ENCODE data around the gene OVCH1.
"Not testable (repeated sequence)": the region's sequence is repeated elsewhere in the genome, so short reads cannot be mapped to it uniquely, and the experiment has no call there.

OVCH1 gene

DNA sequence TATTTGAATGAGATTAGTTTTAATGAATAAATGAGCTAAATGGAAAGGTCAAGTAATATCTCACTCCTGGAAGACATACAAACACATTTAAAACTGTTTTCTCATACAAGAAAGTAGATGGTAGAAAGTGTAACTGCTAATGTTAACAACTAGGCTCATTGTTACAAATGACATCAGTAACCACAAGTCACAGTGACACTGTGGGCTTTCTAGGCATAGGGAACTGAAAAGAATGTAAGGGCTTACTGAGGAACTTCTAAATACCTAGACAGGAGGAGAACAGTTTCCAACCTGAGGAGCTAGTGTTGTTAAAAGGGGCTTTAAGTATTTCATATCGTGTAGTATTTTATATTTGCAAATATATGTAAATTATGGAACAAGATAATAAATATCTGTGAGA lies 99.0 kb downstream of the OVCH1 start:
- TF ChIP-seq, protein P1, sequence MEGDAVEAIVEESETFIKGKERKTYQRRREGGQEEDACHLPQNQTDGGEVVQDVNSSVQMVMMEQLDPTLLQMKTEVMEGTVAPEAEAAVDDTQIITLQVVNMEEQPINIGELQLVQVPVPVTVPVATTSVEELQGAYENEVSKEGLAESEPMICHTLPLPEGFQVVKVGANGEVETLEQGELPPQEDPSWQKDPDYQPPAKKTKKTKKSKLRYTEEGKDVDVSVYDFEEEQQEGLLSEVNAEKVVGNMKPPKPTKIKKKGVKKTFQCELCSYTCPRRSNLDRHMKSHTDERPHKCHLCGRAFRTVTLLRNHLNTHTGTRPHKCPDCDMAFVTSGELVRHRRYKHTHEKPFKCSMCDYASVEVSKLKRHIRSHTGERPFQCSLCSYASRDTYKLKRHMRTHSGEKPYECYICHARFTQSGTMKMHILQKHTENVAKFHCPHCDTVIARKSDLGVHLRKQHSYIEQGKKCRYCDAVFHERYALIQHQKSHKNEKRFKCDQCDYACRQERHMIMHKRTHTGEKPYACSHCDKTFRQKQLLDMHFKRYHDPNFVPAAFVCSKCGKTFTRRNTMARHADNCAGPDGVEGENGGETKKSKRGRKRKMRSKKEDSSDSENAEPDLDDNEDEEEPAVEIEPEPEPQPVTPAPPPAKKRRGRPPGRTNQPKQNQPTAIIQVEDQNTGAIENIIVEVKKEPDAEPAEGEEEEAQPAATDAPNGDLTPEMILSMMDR (IDR thresholded peaks at IDR 0.05), result no peak

GRCh38 chr12:29396774-29397173 lies 100.7 kb downstream of the OVCH1 start:
- Histone ChIP-seq H3K4me3 (ENCODE audit: low read depth in 1 of 2, low read length in 1 of 2) (no peak overlapping the region), H3K36me3 (no peaks in the 10 kb centered on the region), H3K27me3 (peaks cover 21% of the 10 kb centered on the region), H3K4me1 (ENCODE audit: control insufficient read depth in 1 of 2, insufficient read depth in 1 of 2, low read depth in 1 of 2, low read length in 1 of 2) (peaks cover 0 to under 1% of the 10 kb centered on the region in 2 experiments), H3K9me3 (no peaks in the 10 kb centered on the region), H3K27ac (no peak overlapping the region)
- TF ChIP-seq, protein P1 (IDR thresholded peaks at IDR 0.05), result no peak

More for the DNA sequence above, 99.0 kb downstream of the OVCH1 start:
- Histone ChIP-seq H3K27me3 (peaks cover 36% of the 10 kb centered on the region), H3K4me3 (ENCODE audit: low read depth in 1 of 2, low read length in 1 of 2) (no peak overlapping the region), H3K4me1 (ENCODE audit: control insufficient read depth in 1 of 2, insufficient read depth in 1 of 2, low read depth in 1 of 2, low read length in 1 of 2) (no peaks in the 10 kb centered on the region), H3K27ac (no peak overlapping the region), H3K9me3 (no peaks in the 10 kb centered on the region), H3K36me3 (no peaks in the 10 kb centered on the region)

GRCh38 chr12:29395356-29395755 lies 102.1 kb downstream of the OVCH1 start:
- Histone ChIP-seq H3K27me3 (peaks cover 16% of the 10 kb centered on the region), H3K9me3 (no peaks in the 10 kb centered on the region), H3K4me1 (ENCODE audit: control insufficient read depth in 1 of 2, insufficient read depth in 1 of 2, low read depth in 1 of 2, low read length in 1 of 2) (peaks cover 12 to 15% of the 10 kb centered on the region in 2 experiments), H3K4me3 (ENCODE audit: low read depth in 1 of 2, low read length in 1 of 2) (no peak overlapping the region), H3K27ac (no peak overlapping the region), H3K36me3 (no peaks in the 10 kb centered on the region)
- TF ChIP-seq, protein P1 (IDR thresholded peaks at IDR 0.05), result no peak

GRCh38 chr12:29390419-29390818 lies 107.1 kb downstream of the OVCH1 start:
- peaks cover 19 to 29% of the 10 kb centered on the region in 2 experiments for H3K4me1 ChIP-seq (ENCODE audit: control insufficient read depth in 1 of 2, insufficient read depth in 1 of 2, low read depth in 1 of 2, low read length in 1 of 2)
- H3K9me3 ChIP-seq, H3K36me3 ChIP-seq, H3K27me3 ChIP-seq: not testable (repeated sequence)
- peak overlapping the region; percentile 12 to 27 for H3K4me3 ChIP-seq (ENCODE audit: low read depth in 1 of 2, low read length in 1 of 2)
- H3K27ac ChIP-seq, result peak overlapping the region; percentile 89

DNA sequence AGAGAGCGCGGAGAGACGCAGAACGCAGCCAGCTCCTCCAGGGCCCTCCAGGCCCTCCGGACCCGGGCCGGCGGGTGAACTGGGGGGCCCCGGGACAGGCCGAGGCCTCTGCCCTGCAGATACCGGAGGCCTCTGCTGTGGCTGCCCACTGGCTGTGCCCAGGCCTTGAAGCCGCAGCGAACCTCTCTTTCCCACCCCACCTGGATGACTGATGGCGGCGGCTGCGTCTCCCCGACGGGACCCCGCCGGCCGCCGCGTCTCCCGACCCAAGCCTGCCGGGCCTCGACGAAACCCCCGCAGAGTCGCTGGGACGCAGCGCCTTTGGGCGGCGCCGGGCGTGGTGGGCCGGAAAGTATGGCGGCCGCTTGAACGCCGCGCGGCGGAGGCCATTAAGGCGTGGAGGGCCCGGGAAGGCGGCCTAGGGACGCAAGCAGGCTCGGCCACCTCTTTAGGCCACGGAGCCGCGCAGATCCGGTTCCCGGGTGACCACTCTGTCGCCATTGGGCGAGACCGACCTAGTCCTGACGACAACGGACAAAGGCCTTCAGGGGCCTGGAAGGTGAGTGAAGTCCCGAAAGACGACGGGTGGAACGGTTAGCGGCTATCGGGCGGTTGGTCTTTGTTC lies 108.1 kb downstream of the OVCH1 start:
- Histone ChIP-seq H3K9me3 (no peaks in the 10 kb centered on the region), H3K27ac (peak overlapping the region; percentile 89), H3K27me3 (no peaks in the 10 kb centered on the region), H3K4me1 (ENCODE audit: control insufficient read depth in 1 of 2, insufficient read depth in 1 of 2, low read depth in 1 of 2, low read length in 1 of 2) (peaks cover 19 to 29% of the 10 kb centered on the region in 2 experiments), H3K36me3 (no peaks in the 10 kb centered on the region), H3K4me3 (ENCODE audit: low read depth in 1 of 2, low read length in 1 of 2) (no peak overlapping the region)
- TF ChIP-seq, protein P1 (IDR thresholded peaks at IDR 0.05), result no peak

DNA sequence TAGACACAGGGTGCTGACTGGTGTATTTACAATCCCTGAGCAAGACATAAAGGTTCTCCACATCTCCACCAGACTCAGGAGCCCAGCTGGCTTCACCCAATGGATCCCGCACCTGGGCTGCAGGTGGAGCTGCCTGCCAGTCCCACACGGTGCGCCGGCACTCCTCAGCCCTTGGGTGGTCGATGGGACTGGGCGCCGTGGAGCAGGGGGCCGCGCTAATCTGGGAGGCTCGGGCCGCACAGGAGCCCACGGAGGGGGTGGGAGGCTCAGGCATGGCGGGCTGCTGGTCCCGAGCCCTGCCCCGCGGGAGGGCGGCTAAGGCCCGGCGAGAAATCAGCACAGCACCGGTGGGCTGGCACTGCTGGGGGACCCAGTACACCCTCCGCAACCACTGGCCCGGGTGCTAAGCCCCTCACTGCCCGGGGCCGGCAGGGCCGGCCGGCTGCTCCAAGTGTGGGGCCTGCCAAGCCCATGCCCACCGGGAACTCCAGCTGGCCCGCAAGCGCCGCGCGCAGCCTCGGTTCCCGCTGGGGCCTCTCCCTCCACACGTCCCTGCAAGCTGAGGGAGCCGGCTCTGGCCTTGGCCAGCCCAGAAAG lies 111.3 kb downstream of the OVCH1 start:
- H3K27ac ChIP-seq; H3K27me3 ChIP-seq; H3K9me3 ChIP-seq; H3K36me3 ChIP-seq; H3K4me3 ChIP-seq (ENCODE audit: low read depth in 1 of 2, low read length in 1 of 2): not testable (repeated sequence)
- peaks cover 19 to 35% of the 10 kb centered on the region in 2 experiments for H3K4me1 ChIP-seq (ENCODE audit: control insufficient read depth in 1 of 2, insufficient read depth in 1 of 2, low read depth in 1 of 2, low read length in 1 of 2)

DNA sequence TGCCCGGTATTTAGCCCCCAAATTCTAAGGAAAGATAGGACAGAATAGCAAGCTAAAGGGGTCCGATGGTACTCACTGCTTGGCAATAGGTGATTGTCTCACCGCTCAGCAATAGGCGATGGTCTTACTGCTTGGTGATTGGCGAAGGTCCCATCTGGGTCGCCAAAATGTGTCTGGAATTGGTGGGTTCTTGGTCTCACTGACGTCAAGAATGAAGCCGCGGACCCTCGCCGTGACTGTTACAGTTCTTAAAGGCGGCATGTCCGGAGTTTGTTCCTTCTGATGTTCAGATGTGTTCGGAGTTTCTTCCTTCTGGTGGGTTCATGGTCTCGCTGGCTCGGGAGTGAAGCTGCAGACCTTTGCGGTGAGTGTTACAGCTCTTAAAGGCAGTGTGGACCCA lies 112.3 kb downstream of the OVCH1 start:
- H3K27me3 ChIP-seq; H3K4me3 ChIP-seq (ENCODE audit: low read depth in 1 of 2, low read length in 1 of 2); H3K27ac ChIP-seq; H3K36me3 ChIP-seq; H3K9me3 ChIP-seq: not testable (repeated sequence)
- peaks cover 13 to 27% of the 10 kb centered on the region in 2 experiments for H3K4me1 ChIP-seq (ENCODE audit: control insufficient read depth in 1 of 2, insufficient read depth in 1 of 2, low read depth in 1 of 2, low read length in 1 of 2)
